PC-3 (cell line): ENCODE results near the gene WBP2NL. TPM values are rescaled to one million over a fixed set of nuclear protein-coding genes. Genes with fewer than 3 reads are reported as not detected.

Experiments
- ATAC-seq: fragments of 200-7000 bp; cut with Tn5 transposase; 2 replicates; pipeline ENCODE4 v1.9.1; 2020; ENCODE audit warnings: mild to moderate bottlenecking, moderate library complexity
- BruUV-seq: library from RNA; stranded (reverse); fragments of 400-500 nt; replicated peaks from 2 replicates; lab custom pipeline; 2021; lab: Mats Ljungman, UMichigan
- CTCF ChIA-PET: fragments of 300-600 bp; sonication (Branson Sonifier 250); formaldehyde crosslinking; loops from one replicate; lab custom pipeline; 2022; ENCODE audit warnings: antibody characterized with exemption; lab: Charles Lee
- POLR2A ChIA-PET: fragments of 300-600 bp; sonication (Branson Sonifier 250); formaldehyde crosslinking; loops from one replicate; lab custom pipeline; 2022; ENCODE audit warnings: antibody characterized with exemption; ENCODE audit not compliant: unreplicated experiment; lab: Charles Lee
- DNase-seq: peaks from one replicate; pipeline ENCODE4 v3.0.0-alpha.2; 2015
- H2AFZ ChIP-seq: fragments of 300-600 bp; sonication (generic); 2 replicates; pipeline ENCODE4 v1.6.0; 2016; ENCODE audit warnings: antibody characterized with exemption, low read length
- H3F3A ChIP-seq: fragments of 300-600 bp; sonication (generic); one replicate; pipeline ENCODE4 v1.6.0; 2017; ENCODE audit warnings: antibody characterized with exemption, low read length, control low read depth, mild to moderate bottlenecking; ENCODE audit not compliant: unreplicated experiment
- H3K27ac ChIP-seq: fragments of 300-600 bp; sonication (generic); 2 replicates; pipeline ENCODE4 v1.5.1; 2016; ENCODE audit warnings: mild to moderate bottlenecking, low read length
- H3K27me3 ChIP-seq: fragments of 300-600 bp; sonication (generic); 2 replicates; pipeline ENCODE4 v1.6.1; 2016; ENCODE audit warnings: low read length, mixed read lengths
- H3K36me3 ChIP-seq: fragments of 300-600 bp; sonication (generic); 2 replicates; pipeline ENCODE4 v1.6.1; 2016; ENCODE audit warnings: low read depth, mixed run types, low read length, mixed read lengths
- H3K4me1 ChIP-seq: fragments of 300-600 bp; sonication (generic); 2 replicates; pipeline ENCODE4 v1.5.1; 2016; ENCODE audit warnings: low read length; ENCODE audit not compliant: insufficient read depth
- H3K4me2 ChIP-seq: fragments of 300-600 bp; sonication (generic); 2 replicates; pipeline ENCODE4 v1.6.0; 2016; ENCODE audit warnings: low read length
- H3K4me3 ChIP-seq: fragments of 300-600 bp; sonication (generic); 2 replicates; pipeline ENCODE4 v1.5.1; 2016; ENCODE audit warnings: mild to moderate bottlenecking, low read length, mixed read lengths
- H3K79me2 ChIP-seq: fragments of 300-600 bp; sonication (generic); 2 replicates; pipeline ENCODE4 v1.6.1; 2017; ENCODE audit warnings: low read length, mixed read lengths
- H3K9ac ChIP-seq: fragments of 300-600 bp; sonication (generic); 2 replicates; pipeline ENCODE4 v1.6.0; 2016; ENCODE audit warnings: mild to moderate bottlenecking, low read length
- H3K9me2 ChIP-seq: fragments of 300-600 bp; sonication (generic); replicated peaks from 2 replicates; pipeline ENCODE4 v1.6.1; 2016; ENCODE audit warnings: mixed run types, low read length, mixed read lengths
- H3K9me3 ChIP-seq: fragments of 300-600 bp; sonication (generic); 2 replicates; pipeline ENCODE4 v1.6.1; 2016; ENCODE audit warnings: low read length, mixed read lengths
- H4K20me1 ChIP-seq: fragments of 300-600 bp; sonication (generic); 2 replicates; pipeline ENCODE4 v1.6.1; 2016; ENCODE audit warnings: low read length, mixed read lengths
- EZH2 ChIP-seq: fragments of 300-600 bp; sonication (generic); IDR thresholded peaks from one replicate; pipeline ENCODE4 v1.6.1; 2017; ENCODE audit warnings: antibody characterized with exemption, mild to moderate bottlenecking, low read length; ENCODE audit not compliant: unreplicated experiment
- EZH2phosphoT487 ChIP-seq: fragments of 300-600 bp; sonication (generic); IDR thresholded peaks from 2 replicates; pipeline ENCODE4 v1.6.1; 2018; ENCODE audit warnings: mild to moderate bottlenecking, antibody characterized with exemption, low read length, borderline replicate concordance
- intact Hi-C: fragments of 100-400 bp; cut with micrococcal nuclease; formaldehyde crosslinking; loops from 2 replicates; pipeline ENCODE4 v1.9.0; 2023
- total RNA-seq: library from RNA; depleted of rRNA; stranded (reverse); fragments of >200 nt; gene quantifications from 2 replicates; pipeline ENCODE4 v1.2.3, GENCODE V29; 2014
- TF ChIP-seq, protein P1 (sequence below): fragments of 300-600 bp; sonication (generic); conservative IDR thresholded peaks from 2 replicates; pipeline ENCODE4 v1.5.1; 2017; ENCODE audit warnings: antibody characterized with exemption, low read depth, mild to moderate bottlenecking, low read length

Gene WBP2NL
- total RNA-seq, 1 experiment from 2014 or later: 0.33 TPM

DNA sequence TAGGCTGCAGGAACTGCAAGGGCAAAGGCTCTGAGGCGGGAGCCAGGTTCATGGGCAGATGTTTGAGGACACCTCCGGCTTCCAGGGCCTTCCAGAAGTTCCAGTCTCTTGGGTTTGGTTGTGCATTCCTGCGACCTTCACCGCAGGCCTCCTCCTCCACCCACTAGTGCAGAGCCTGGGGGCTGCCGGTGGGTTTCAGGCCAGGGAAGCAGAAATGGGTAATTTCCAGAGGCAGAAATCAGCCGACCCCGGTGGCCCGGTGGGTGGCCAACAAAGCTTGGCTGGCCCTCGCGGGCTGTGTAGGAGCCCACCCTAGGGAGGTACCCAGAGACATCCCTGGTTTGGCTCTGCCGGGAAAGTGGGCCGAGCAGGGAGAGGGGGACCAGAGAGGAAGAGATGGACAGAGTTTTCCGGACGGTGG lies 75.0 kb downstream of the WBP2NL start:
- Histone ChIP-seq H3K4me2 (no peak overlapping the region), H3K4me1 (peaks cover 14% of the 10 kb centered on the region), H3K27me3 (no peaks in the 10 kb centered on the region), H4K20me1 (no peaks in the 10 kb centered on the region), H3K79me2 (peaks cover 7% of the 10 kb centered on the region; the same call in 1 of the 2 replicates), H3K4me3 (no peak overlapping the region), H3K27ac (no peak overlapping the region), H3F3A (no peaks in the 10 kb centered on the region), H3K36me3 (no peaks in the 10 kb centered on the region), H3K9ac (no peak overlapping the region), H3K9me2 (no peaks in the 10 kb centered on the region), H2AFZ (no peak overlapping the region), H3K9me3 (no peaks in the 10 kb centered on the region)
- ATAC-seq (no peak), DNase-seq (no peak)
- intact Hi-C loops: no loop called here
- BruUV-seq: no TSS peak
- CTCF ChIA-PET: no interaction called here
- POLR2A ChIA-PET: no interaction called here
- no peak for TF ChIP-seq EZH2
- TF ChIP-seq, protein P1, sequence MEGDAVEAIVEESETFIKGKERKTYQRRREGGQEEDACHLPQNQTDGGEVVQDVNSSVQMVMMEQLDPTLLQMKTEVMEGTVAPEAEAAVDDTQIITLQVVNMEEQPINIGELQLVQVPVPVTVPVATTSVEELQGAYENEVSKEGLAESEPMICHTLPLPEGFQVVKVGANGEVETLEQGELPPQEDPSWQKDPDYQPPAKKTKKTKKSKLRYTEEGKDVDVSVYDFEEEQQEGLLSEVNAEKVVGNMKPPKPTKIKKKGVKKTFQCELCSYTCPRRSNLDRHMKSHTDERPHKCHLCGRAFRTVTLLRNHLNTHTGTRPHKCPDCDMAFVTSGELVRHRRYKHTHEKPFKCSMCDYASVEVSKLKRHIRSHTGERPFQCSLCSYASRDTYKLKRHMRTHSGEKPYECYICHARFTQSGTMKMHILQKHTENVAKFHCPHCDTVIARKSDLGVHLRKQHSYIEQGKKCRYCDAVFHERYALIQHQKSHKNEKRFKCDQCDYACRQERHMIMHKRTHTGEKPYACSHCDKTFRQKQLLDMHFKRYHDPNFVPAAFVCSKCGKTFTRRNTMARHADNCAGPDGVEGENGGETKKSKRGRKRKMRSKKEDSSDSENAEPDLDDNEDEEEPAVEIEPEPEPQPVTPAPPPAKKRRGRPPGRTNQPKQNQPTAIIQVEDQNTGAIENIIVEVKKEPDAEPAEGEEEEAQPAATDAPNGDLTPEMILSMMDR: no peak
- no peak for TF ChIP-seq EZH2phosphoT487

DNA sequence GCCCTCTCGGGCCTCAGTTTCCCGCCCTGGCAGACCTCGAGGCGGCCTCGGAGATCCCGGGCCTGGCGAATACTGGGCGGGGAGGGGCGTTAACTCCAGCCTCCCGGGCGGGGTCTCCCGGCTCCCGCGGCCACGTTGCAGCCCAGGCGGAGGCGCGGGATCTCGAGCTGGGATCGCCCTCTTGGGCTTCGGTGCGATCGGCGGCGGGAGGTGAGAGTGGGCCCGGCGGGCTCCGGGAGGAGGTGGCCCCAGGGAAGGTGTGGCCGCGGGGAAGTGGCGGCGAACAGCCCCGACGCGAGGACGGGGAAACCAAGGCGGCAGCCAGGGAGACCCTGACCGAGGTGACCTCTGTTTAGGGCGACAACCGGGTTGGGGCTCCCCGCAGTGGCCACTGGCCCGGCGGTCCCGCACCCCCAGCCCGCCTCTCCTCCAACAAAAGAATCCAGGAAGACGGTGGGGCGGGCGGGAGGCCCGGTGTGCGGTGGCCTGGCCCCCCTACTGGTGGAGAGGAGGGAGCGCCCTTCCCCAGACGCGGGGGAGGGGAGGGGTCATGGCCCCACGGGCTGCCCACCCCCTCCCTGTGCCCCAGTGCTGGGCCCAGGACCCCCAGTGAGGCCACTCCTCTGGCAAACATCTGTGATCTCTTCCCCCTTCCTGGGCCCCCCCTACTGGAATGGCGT lies 75.7 kb downstream of the WBP2NL start, which contains the start of gene PHETA2:
Gene PHETA2, plus strand, starts transcription at position 117 of the 680 bp plus-strand sequence. CDS start 3,046 bp downstream, outside the sequence.
- H3K4me2 ChIP-seq: no peak within 1 kb of the TSS
- no peak for ATAC-seq
- intact Hi-C loops: no loop called here
- peaks cover 18% of the 10 kb centered on the region for H3K4me1 ChIP-seq
- no peaks in the 10 kb centered on the region for H3F3A ChIP-seq
- no peaks in the 10 kb centered on the region for H4K20me1 ChIP-seq
- H3K9ac ChIP-seq: no peak within 1 kb of the TSS
- H3K79me2 ChIP-seq: peaks cover 7% of the 10 kb centered on the region; the same call in 1 of the 2 replicates
- H3K9me2 ChIP-seq: no peaks in the 10 kb centered on the region
- H3K27me3 ChIP-seq: no peaks in the 10 kb centered on the region
- no TSS peak for BruUV-seq
- POLR2A ChIA-PET: no interaction called here
- DNase-seq: no peak
- no peaks in the 10 kb centered on the region for H3K36me3 ChIP-seq
- TF ChIP-seq, protein P1: no peak
- TF ChIP-seq EZH2 (no peak), EZH2phosphoT487 (no peak)
- no peak within 1 kb of the TSS for H2AFZ ChIP-seq
- no peak within 1 kb of the TSS for H3K4me3 ChIP-seq
- no peaks in the 10 kb centered on the region for H3K9me3 ChIP-seq
- CTCF ChIA-PET: no interaction called here
- H3K27ac ChIP-seq: no peak within 1 kb of the TSS
